ENCODE data around the gene KCNJ15.

- no peak for TF ChIP-seq POLR2A (IDR thresholded peaks at IDR 0.05)
- peak; percentile 75 to 80 (median 77) for TF ChIP-seq CTCF (IDR thresholded peaks at IDR 0.05)
Measured at GRCh38 chr21:38352536-38353219, 95.9 kb downstream of the KCNJ15 start.
